Mucosa of rectum (tissue), 2 donors: ENCODE data around the gene PPP3CA.

Experiments used
- H3K27ac ChIP-seq, 2 donors: one replicate each; pipeline ENCODE4 v1.7.0; 2013; ENCODE audit warnings: inconsistent platforms in 2 of 2, low read depth in 2 of 2, low read length in 2 of 2
- H3K27me3 ChIP-seq, 2 donors: one replicate each; pipeline ENCODE4 v1.7.0; 2013; ENCODE audit warnings: low read length in 2 of 2; ENCODE audit not compliant: control insufficient read depth in 2 of 2, insufficient read depth in 2 of 2
- H3K36me3 ChIP-seq, 2 donors: one replicate each; pipeline ENCODE4 v1.7.0; 2013; ENCODE audit warnings: low read length in 2 of 2; ENCODE audit not compliant: control insufficient read depth in 2 of 2, insufficient read depth in 2 of 2
- H3K4me1 ChIP-seq, 2 donors: one replicate each; pipeline ENCODE4 v1.7.0; 2013; ENCODE audit warnings: low read length in 2 of 2, mild to moderate bottlenecking in 1 of 2; ENCODE audit not compliant: control insufficient read depth in 2 of 2, insufficient read depth in 2 of 2
- H3K4me3 ChIP-seq, 2 donors: one replicate each; pipeline ENCODE4 v1.7.0; 2013; ENCODE audit warnings: low read length in 2 of 2
- H3K9ac ChIP-seq, 2 donors: one replicate each; pipeline ENCODE4 v1.7.0; 2013; ENCODE audit warnings: low read length in 2 of 2, low read depth in 1 of 2, mild to moderate bottlenecking in 1 of 2
- H3K9me3 ChIP-seq, 2 donors: one replicate each; pipeline ENCODE4 v1.7.0; 2013; ENCODE audit warnings: low read length in 2 of 2; ENCODE audit not compliant: control insufficient read depth in 2 of 2
- donor health status: healthy.
- donor health status: Normal muscosa, but diverticular disease.

The PPP3CA gene

GRCh38 chr4:101074326-101074725 is 273.0 kb downstream of the PPP3CA start:
- no peak overlapping the region for H3K4me3 ChIP-seq
- no peaks in the 10 kb centered on the region for H3K9me3 ChIP-seq
- H3K27ac ChIP-seq, result no peak overlapping the region
- peaks cover 5% of the 10 kb centered on the region in 2 donors for H3K36me3 ChIP-seq
- H3K27me3 ChIP-seq, result no peaks in the 10 kb centered on the region
- no peak overlapping the region for H3K9ac ChIP-seq
- H3K4me1 ChIP-seq, result no peaks in the 10 kb centered on the region

GRCh38 chr4:101071241-101071640 is 276.1 kb downstream of the PPP3CA start:
- H3K36me3 ChIP-seq, result peaks cover 2 to 5% of the 10 kb centered on the region in 2 donors
- no peaks in the 10 kb centered on the region for H3K4me1 ChIP-seq
- H3K9ac ChIP-seq, result no peak overlapping the region
- no peaks in the 10 kb centered on the region for H3K9me3 ChIP-seq
- H3K27me3 ChIP-seq, result no peaks in the 10 kb centered on the region
- H3K27ac ChIP-seq, result no peak overlapping the region
- no peak overlapping the region for H3K4me3 ChIP-seq

- Histone ChIP-seq H3K27ac (no peak overlapping the region), H3K9ac (no peak overlapping the region), H3K27me3 (no peaks in the 10 kb centered on the region), H3K4me3 (no peak overlapping the region), H3K9me3 (no peaks in the 10 kb centered on the region), H3K4me1 (no peaks in the 10 kb centered on the region), H3K36me3 (peaks cover 0 to 2% of the 10 kb centered on the region in 2 donors)
Measured at GRCh38 chr4:101068115-101068514, 279.2 kb downstream of the PPP3CA start.

- no peak overlapping the region for H3K27ac ChIP-seq
- H3K9ac ChIP-seq, result no peak overlapping the region
- no peaks in the 10 kb centered on the region for H3K27me3 ChIP-seq
- no peak overlapping the region for H3K4me3 ChIP-seq
- H3K36me3 ChIP-seq, result peaks cover 0 to 2% of the 10 kb centered on the region in 2 donors
- no peaks in the 10 kb centered on the region for H3K4me1 ChIP-seq
- no peaks in the 10 kb centered on the region for H3K9me3 ChIP-seq
Measured at GRCh38 chr4:101067383-101067782, 279.9 kb downstream of the PPP3CA start.

- H3K27me3 ChIP-seq, result no peaks in the 10 kb centered on the region
- H3K27ac ChIP-seq, result no peak overlapping the region
- H3K9ac ChIP-seq, result no peak overlapping the region
- H3K4me3 ChIP-seq, result no peak overlapping the region
- H3K36me3 ChIP-seq, result peaks cover 0 to 2% of the 10 kb centered on the region in 2 donors
- no peaks in the 10 kb centered on the region for H3K4me1 ChIP-seq
- no peaks in the 10 kb centered on the region for H3K9me3 ChIP-seq
Measured at GRCh38 chr4:101066626-101067170, 280.6 kb downstream of the PPP3CA start.

GRCh38 chr4:101065935-101066485 is 281.3 kb downstream of the PPP3CA start:
- Histone ChIP-seq H3K9ac (no peak overlapping the region), H3K27me3 (no peaks in the 10 kb centered on the region), H3K4me3 (no peak overlapping the region), H3K36me3 (peaks cover 0 to 2% of the 10 kb centered on the region in 2 donors), H3K9me3 (no peaks in the 10 kb centered on the region), H3K27ac (no peak overlapping the region), H3K4me1 (no peaks in the 10 kb centered on the region)

GRCh38 chr4:101065346-101065745 is 282.0 kb downstream of the PPP3CA start:
- H3K4me1 ChIP-seq, result no peaks in the 10 kb centered on the region
- no peak overlapping the region for H3K4me3 ChIP-seq
- no peaks in the 10 kb centered on the region for H3K27me3 ChIP-seq
- H3K36me3 ChIP-seq, result peaks cover 0 to 2% of the 10 kb centered on the region in 2 donors
- no peaks in the 10 kb centered on the region for H3K9me3 ChIP-seq
- H3K27ac ChIP-seq, result no peak overlapping the region
- no peak overlapping the region for H3K9ac ChIP-seq

- H3K27ac ChIP-seq, result no peak overlapping the region
- no peak overlapping the region for H3K9ac ChIP-seq
- H3K9me3 ChIP-seq, result no peaks in the 10 kb centered on the region
- H3K4me3 ChIP-seq, result no peak overlapping the region
- no peaks in the 10 kb centered on the region for H3K4me1 ChIP-seq
- H3K36me3 ChIP-seq, result peaks cover 0 to 2% of the 10 kb centered on the region in 2 donors
- no peaks in the 10 kb centered on the region for H3K27me3 ChIP-seq
Measured at GRCh38 chr4:101064541-101065180, 282.7 kb downstream of the PPP3CA start.

- Histone ChIP-seq H3K27me3 (no peaks in the 10 kb centered on the region), H3K4me3 (no peak overlapping the region), H3K36me3 (no peaks in the 10 kb centered on the region), H3K9ac (no peak overlapping the region), H3K27ac (no peak overlapping the region), H3K9me3 (no peaks in the 10 kb centered on the region), H3K4me1 (no peaks in the 10 kb centered on the region)
Measured at GRCh38 chr4:101055392-101055791, 291.9 kb downstream of the PPP3CA start.

GRCh38 chr4:101050837-101051205 is 296.5 kb downstream of the PPP3CA start:
- H3K9me3 ChIP-seq, result no peaks in the 10 kb centered on the region
- H3K27ac ChIP-seq, result no peak overlapping the region
- no peaks in the 10 kb centered on the region for H3K36me3 ChIP-seq
- H3K27me3 ChIP-seq, result no peaks in the 10 kb centered on the region
- no peak overlapping the region for H3K4me3 ChIP-seq
- H3K9ac ChIP-seq, result no peak overlapping the region
- no peaks in the 10 kb centered on the region for H3K4me1 ChIP-seq
